MM.1S (cell line): ENCODE measurements around the gene PCMTD2.

ENCODE experiments used
- DNase-seq: peaks from one replicate; pipeline ENCODE4 v3.0.0-alpha.2; 2015
- H2AFZ ChIP-seq: fragments of 300-600 bp; sonication (generic); 2 replicates; pipeline ENCODE4 v1.6.0; 2016; ENCODE audit warnings: antibody characterized with exemption, low read length
- H3F3A ChIP-seq: fragments of 300-600 bp; sonication (generic); 2 replicates; pipeline ENCODE4 v1.6.1; 2016; ENCODE audit warnings: mild to moderate bottlenecking, antibody characterized with exemption, low read length, moderate library complexity, mixed read lengths; ENCODE audit not compliant: insufficient read depth
- H3K27ac ChIP-seq: fragments of 300-600 bp; sonication (generic); 2 replicates; pipeline ENCODE4 v1.5.1; 2016; ENCODE audit warnings: mild to moderate bottlenecking, low read length
- H3K27me3 ChIP-seq: fragments of 300-600 bp; sonication (generic); replicated peaks from 2 replicates; pipeline ENCODE4 v1.6.0; 2016; ENCODE audit warnings: low read length; ENCODE audit not compliant: insufficient read depth
- H3K36me3 ChIP-seq: fragments of 300-600 bp; sonication (generic); replicated peaks from 2 replicates; pipeline ENCODE4 v1.6.1; 2016; ENCODE audit warnings: mild to moderate bottlenecking, low read length, mixed read lengths; ENCODE audit not compliant: insufficient read depth
- H3K4me1 ChIP-seq: fragments of 300-600 bp; sonication (generic); 2 replicates; pipeline ENCODE4 v1.6.1; 2016; ENCODE audit warnings: low read length, mixed read lengths
- H3K4me2 ChIP-seq: fragments of 300-600 bp; sonication (generic); 2 replicates; pipeline ENCODE4 v1.6.0; 2016; ENCODE audit warnings: low read depth, low read length
- H3K4me3 ChIP-seq: fragments of 300-600 bp; sonication (generic); 2 replicates; pipeline ENCODE4 v1.5.1; 2016; ENCODE audit warnings: low read length, mixed read lengths
- H3K79me2 ChIP-seq: fragments of 300-600 bp; sonication (generic); 2 replicates; pipeline ENCODE4 v1.6.1; 2016; ENCODE audit warnings: mixed run types, low read length, mixed read lengths
- H3K9ac ChIP-seq: fragments of 300-600 bp; sonication (generic); 2 replicates; pipeline ENCODE4 v1.6.1; 2016; ENCODE audit warnings: low read length, mixed read lengths
- H3K9me2 ChIP-seq: fragments of 300-600 bp; sonication (generic); replicated peaks from 2 replicates; pipeline ENCODE4 v1.6.1; 2016; ENCODE audit warnings: mild to moderate bottlenecking, low read length, mixed read lengths; ENCODE audit not compliant: insufficient read depth
- H3K9me3 ChIP-seq: fragments of 300-600 bp; sonication (generic); replicated peaks from 2 replicates; pipeline ENCODE4 v1.6.1; 2016; ENCODE audit warnings: mild to moderate bottlenecking, low read length, mixed read lengths; ENCODE audit not compliant: insufficient read depth
- H4K20me1 ChIP-seq: fragments of 300-600 bp; sonication (generic); 2 replicates; pipeline ENCODE4 v1.6.1; 2016; ENCODE audit warnings: mild to moderate bottlenecking, low read length, moderate library complexity, mixed read lengths; ENCODE audit not compliant: insufficient read depth
- CTCF ChIP-seq: fragments of 300-600 bp; sonication (generic); IDR thresholded peaks from 2 replicates; pipeline ENCODE4 v1.5.1; 2016; ENCODE audit warnings: antibody characterized with exemption, low read length, mixed read lengths
- EZH2 ChIP-seq: fragments of 300-600 bp; sonication (generic); optimal IDR thresholded peaks from 2 replicates; pipeline ENCODE3; 2017; ENCODE audit warnings: low read depth, mild to moderate bottlenecking, antibody characterized with exemption, low read length, mixed read lengths
- EZH2phosphoT487 ChIP-seq: fragments of 300-600 bp; sonication (generic); IDR thresholded peaks from 2 replicates; pipeline ENCODE4 v1.6.1; 2018; ENCODE audit warnings: antibody characterized with exemption, low read length

The PCMTD2 gene

GRCh38 chr20:64236137-64237088, 19.1 kb upstream of the PCMTD2 start:
- Histone ChIP-seq H3K36me3 (no peaks in the 10 kb centered on the region), H3K27me3 (peaks cover 74% of the 10 kb centered on the region), H3K9ac (no peak overlapping the region), H3K4me2 (no peak overlapping the region), H3F3A (no peaks in the 10 kb centered on the region), H2AFZ (no peak overlapping the region), H4K20me1 (no peaks in the 10 kb centered on the region), H3K79me2 (no peaks in the 10 kb centered on the region), H3K9me3 (no peaks in the 10 kb centered on the region), H3K27ac (no peak overlapping the region), H3K4me3 (no peak overlapping the region), H3K4me1 (no peaks in the 10 kb centered on the region), H3K9me2 (no peaks in the 10 kb centered on the region)
- TF ChIP-seq CTCF = no peak
- TF ChIP-seq EZH2 = no peak
- no peak for TF ChIP-seq EZH2phosphoT487
- DNase-seq = no peak

- Histone ChIP-seq H3K4me2 (no peak overlapping the region), H3K79me2 (no peaks in the 10 kb centered on the region), H3K27ac (no peak overlapping the region), H3K9me2 (no peaks in the 10 kb centered on the region), H4K20me1 (no peaks in the 10 kb centered on the region), H3K4me3 (no peak overlapping the region), H3K4me1 (no peaks in the 10 kb centered on the region), H3K9ac (no peak overlapping the region), H3F3A (no peaks in the 10 kb centered on the region), H2AFZ (no peak overlapping the region), H3K36me3 (no peaks in the 10 kb centered on the region), H3K9me3 (no peaks in the 10 kb centered on the region), H3K27me3 (peaks cover 73% of the 10 kb centered on the region)
- DNase-seq = no peak
- TF ChIP-seq CTCF (no peak), EZH2 (no peak), EZH2phosphoT487 (no peak)
Measured at GRCh38 chr20:64237316-64237715, 18.2 kb upstream of the PCMTD2 start.

GRCh38 chr20:64238115-64238825, 17.3 kb upstream of the PCMTD2 start:
- H3K36me3 ChIP-seq = no peaks in the 10 kb centered on the region
- no peaks in the 10 kb centered on the region for H3K4me1 ChIP-seq
- H3K4me2 ChIP-seq = no peak overlapping the region
- H3K9me2 ChIP-seq = no peaks in the 10 kb centered on the region
- no peaks in the 10 kb centered on the region for H3K79me2 ChIP-seq
- no peaks in the 10 kb centered on the region for H3K9me3 ChIP-seq
- peaks cover 77% of the 10 kb centered on the region for H3K27me3 ChIP-seq
- no peak overlapping the region for H3K4me3 ChIP-seq
- H3K9ac ChIP-seq = no peak overlapping the region
- TF ChIP-seq EZH2phosphoT487 (no peak), EZH2 (no peak), CTCF (no peak)
- H3F3A ChIP-seq = no peaks in the 10 kb centered on the region
- no peak for DNase-seq
- no peak overlapping the region for H2AFZ ChIP-seq
- no peak overlapping the region for H3K27ac ChIP-seq
- H4K20me1 ChIP-seq = no peaks in the 10 kb centered on the region
